ENCODE data around the gene SIX1.

DNA sequence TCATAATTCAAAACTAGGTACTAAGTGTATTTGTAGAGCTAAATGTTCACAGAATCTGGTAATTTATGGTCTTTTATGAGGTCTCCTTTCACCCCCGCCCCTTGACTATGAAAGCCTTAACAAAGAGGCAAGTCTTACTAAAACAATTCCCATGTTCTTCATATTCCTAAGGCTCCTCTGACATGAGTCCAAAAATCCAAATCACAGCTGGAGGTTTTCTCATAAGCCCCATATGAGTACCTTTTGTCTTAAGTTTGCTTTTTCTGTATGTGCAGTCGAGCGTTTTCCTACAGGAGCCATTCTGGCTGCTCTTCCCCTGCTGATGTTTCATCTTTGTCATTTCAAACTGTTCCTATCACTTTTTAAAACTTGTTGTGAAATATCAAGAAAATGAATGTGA lies 55.2 kb downstream of the SIX1 start:
- TF ChIP-seq POLR2A (IDR thresholded peaks at IDR 0.05) (no peak), CTCF (IDR thresholded peaks at IDR 0.05) (no peak)

Measured in lower leg skin (tissue), 3 donors.